NCI-H774 (cell line): Measurements from ENCODE around the gene INCENP.
"Not testable (repeated sequence)": the region's sequence is repeated elsewhere in the genome, so short reads cannot be mapped to it uniquely, and the experiment has no call there.

ENCODE experiments used
- DNase-seq: peaks from one replicate; lab custom pipeline; 2025; lab: John Stamatoyannopoulos, UW

The INCENP gene

DNA sequence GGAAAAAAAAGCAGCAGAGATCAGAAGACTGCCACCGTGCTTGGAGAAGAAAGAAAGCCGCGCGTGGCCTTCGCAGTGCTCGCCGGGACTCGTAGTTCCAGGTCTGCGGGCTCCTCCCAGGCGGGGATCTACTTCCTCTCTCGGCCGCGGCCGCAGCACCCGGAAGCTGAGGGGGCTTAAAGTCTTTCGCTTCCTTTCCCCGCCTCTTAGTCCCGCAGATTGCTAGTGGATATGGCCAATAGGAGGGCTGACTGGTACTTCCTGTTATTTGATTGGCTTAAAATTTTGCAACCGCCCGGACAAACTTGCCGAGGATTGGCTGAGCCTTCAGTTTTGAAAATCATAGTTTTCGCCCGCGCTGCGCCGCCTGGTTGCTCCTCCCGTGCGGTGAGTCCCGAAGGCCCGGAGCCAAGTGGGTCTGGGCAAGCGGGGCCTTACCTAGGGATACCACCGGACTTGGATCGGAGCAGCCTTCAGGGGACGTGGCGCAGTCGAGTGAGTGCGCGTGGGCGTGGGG is at the start of gene INCENP:
TSS of gene INCENP (plus strand) at position 343 of the 517 bp plus-strand sequence. CDS start 4,151 bp downstream, outside the sequence.
- peak; percentile 99 for DNase-seq

DNA sequence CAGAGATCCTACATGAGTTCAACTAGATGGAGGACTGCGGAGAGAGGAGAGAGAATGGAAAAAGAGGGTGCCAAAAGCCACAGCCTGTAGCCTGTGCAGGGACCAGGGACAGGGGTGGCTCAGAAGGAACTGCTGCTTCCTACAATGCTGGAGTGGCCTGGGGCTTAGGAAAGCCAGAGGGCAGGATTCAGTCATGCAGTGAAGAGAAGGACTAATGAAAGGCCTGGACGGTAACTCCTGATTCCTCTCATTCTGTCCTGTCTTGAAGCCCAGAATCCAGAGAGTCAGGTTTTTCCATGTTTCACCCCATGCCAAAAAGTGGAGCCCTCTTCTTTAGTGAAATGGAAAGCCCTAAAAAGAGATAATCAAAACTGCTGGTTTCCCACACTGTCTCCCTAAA is 48.4 kb upstream of the INCENP start:
- DNase-seq = no peak

DNA sequence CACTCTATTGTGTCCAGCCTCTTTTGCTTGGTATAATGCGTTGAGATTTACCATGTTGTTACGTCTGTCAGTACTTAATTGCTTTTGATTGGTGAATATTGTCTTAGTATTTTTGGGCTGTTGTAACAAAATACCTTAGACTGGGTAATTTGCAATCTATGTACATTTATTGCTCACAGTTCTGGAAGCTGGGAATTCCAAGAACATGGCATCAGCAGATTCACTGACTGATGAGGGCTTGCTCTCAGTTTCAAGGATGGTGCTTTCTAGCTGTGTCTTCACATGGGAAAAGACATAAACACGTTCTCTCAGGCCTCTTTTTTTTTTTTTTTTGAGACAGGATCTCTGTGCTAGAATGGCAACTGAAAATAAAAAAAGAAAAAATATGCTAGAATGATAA is 46.7 kb upstream of the INCENP start:
- no peak for DNase-seq

DNA sequence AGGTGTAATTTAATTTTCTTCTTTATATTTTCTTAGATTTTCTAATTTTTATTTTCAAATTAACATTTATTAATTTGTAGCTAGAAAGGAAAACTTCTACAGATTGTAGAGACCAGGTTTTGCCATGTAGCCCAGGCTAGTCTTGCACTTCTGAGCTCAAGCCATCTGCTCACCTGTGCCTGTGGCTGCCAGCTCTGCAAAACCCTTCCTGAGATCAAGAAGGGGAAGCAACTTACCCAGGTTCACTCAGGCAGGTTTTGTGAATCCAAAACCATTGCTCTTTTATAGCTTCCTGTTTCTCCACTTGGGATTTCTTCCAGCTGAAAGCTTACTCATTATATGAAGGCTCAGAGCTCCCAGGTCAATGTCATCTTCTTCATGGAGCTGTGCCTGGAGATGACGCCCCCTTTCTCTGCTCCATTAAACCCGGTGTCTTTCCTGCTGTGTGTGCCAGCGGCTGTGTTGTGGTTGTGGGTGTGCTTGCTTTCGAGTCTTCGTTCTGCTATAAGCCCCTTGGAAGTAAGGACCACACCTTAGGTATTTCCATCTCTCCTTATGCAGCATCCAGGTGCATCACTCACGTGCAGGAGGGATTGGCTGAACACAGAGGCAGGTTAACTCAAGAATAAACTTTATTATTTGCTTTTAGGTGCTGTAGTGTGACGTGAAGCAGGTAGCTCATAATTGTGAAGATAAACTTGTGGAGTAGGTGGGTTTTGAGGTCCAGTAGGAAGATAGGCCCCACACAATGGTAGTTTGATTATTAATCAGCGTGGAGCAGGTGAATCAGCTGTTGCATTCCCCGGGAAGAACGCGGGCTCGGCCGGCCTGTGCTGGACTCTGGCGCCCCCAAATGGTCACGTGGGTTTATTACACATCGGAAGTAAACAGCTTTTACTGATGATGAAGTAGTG is 42.2 kb upstream of the INCENP start:
- DNase-seq = peak; percentile 33

DNA sequence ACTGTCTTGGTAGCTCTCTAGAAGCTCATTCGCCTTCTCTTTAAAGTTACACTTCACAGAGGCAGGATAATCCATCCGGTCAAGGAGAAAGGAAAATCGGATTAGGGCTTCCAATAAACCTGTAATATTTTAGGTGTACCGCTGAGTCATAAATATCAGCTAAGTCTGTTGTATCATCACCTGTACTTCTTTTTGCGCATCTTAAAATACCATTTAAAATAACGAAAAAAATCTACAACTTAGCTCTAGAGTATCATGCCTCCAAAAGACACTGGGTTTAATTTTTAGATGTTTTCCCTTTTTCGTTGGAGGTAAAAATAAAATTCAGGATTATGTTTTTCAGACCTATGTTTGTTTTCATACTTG is 41.5 kb upstream of the INCENP start:
- no peak for DNase-seq

DNA sequence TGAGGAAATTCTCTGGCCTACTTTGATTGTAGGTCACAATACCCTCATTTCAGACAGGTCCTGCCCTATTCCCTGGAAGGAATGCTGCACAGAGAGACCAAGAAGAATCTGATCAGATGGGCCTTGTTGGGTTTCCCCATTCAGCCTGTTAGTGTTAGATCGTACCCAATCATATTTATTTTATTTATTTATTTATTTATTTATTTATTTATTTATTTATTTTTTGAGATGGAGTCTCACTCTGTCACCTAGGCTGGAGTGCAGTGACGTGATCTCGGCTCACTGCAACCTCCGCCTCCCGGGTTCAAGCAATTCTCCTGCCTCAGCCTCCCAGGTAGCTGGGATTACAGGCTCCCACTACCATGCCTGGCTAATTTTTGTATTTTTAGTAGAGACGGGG is 39.0 kb upstream of the INCENP start:
- not testable (repeated sequence) for DNase-seq

DNA sequence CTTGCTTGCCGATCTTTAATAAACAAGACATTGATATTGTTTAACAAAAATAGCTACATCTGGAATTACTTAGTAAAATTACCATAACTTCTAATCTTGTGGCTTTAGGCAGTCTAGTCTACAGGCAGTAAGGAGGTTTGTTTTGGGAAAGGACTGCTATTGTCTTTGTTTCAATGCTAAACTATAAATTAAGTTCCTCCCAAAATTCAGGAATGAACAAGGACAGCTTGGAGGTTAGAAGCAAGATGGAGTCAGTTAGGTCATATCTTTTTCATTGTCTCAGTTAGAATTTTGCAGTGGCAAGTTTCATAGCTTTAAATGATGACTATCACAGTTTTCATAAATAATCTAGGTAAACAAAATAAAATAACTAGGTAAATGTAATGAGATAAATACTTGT is 36.1 kb upstream of the INCENP start:
- DNase-seq = no peak

DNA sequence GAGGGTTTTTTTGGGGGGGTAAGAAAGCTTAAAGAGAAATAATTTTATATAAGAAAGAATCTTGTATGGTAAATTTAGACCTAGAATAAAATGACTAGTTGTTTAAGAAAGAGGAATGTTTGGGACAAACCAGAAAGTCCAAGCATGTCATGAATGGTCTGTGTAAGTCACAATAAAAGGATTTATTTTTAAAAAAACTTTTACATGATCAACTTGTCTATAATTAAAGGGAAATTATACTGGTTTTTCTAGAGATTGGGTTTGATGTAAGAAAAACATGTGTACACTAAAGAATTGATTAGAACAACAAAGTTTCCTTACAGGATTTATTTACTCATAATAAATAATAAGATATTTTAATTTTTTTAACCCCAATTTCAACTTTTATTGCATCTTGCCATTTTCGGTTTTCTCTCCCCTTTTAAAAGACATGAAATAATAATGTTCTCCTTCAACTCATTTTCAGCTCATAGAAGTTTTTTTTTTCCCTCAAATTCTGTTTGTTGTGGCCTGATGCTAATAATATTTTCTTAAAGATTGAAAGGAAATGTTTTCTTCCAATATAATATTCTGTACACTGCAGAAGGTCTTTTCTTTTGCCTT is 35.4 kb upstream of the INCENP start:
- no peak for DNase-seq

DNA sequence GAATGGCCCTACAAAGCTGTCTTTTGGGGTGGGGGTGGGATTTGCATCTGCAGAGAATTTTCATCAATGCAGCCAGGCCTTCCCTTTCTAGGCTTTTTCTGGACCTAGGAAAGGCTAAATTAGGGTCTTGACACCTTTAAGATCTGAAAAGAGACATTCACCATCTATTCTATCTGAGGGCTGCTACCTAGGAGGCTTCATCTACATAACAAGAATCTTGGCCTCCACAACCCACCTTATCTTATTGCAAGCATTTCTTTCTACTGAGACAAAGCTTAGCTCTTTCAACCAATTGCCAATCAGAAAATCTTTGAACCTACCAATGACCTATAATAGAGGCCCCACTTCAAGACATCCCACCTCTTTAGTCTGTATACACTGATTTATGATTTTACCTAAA is 20.7 kb upstream of the INCENP start:
- no peak for DNase-seq

DNA sequence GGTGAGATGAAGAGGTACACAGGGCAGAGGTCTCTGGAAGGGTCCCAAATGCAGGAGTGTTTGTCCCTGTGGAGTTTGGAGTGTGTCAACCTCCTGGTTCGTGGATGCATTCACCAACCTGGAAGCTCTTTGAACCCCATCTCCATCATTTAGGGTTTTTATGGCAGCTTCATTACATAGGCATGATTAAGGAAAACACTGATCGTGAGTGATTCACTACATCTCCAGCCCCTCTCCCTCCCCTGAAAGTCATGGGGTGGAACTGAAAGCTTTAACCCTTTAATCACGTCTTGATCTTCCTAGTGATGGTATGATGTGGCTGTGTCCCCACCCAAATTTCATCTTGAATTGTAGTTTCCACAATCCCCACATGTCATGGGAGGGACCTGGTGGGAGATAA is 19.8 kb upstream of the INCENP start:
- DNase-seq = no peak

DNA sequence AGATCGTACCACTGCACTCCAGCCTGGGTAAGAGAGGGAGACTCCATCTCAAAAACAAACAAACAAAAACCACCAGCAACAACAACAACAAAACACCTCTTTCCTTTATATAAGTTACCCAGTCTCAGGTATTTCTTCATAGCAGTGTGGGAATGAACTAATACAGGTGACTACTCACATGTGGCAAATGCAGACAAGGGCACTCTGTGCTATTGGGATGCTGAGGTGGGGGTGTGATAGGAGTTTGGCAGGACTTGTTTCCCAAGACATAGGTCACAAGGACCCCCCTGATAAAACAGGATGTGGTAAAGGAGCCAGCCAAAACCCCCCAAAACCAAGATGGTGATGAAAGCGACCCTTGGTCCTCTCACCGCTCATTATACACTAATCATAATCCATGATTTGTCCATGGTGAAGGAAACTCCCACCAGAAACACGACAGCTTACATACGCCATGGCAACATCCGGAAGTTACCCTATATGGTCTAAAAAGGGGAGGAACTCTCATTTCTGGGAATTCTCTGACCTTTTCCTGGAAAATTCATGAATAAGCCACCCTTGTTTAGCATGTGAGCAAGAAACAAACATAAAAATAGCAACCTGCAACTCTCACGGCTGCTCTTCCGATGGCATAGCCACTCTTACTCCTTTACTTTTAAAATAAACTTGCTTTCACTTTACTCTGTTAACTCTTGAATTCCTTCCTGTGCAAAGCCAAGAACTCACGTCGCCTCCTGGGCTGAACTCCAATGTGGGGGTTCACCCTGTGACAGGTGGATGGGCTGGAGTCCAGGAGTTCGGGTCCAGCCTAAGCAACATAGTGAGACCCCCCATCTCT is 18.8 kb upstream of the INCENP start:
- no peak for DNase-seq

DNA sequence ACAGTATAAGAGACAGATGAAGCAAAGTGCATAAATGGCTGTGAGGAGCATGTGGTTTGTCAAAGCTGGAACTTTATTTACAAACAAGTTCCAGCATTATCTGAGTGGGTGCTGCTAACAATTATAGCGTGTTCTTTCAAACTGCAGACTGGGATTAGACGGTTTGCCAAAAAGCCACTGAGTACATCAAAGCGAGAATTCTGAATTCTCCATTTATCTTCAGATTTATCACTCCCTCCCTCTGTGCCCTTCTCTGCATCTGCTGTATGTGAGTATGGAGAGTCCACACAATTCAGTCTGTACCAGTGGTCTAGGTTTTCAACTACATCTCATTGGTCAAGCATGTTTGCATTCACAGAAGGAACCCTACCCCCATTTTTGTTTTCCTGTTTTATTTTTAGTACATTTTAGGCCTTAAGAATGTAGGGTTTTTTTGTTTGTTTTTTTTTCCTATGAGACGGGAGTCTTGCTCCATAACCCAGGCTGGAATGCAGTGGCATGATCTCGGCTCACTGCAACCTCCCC is 18.1 kb upstream of the INCENP start:
- DNase-seq = no peak

DNA sequence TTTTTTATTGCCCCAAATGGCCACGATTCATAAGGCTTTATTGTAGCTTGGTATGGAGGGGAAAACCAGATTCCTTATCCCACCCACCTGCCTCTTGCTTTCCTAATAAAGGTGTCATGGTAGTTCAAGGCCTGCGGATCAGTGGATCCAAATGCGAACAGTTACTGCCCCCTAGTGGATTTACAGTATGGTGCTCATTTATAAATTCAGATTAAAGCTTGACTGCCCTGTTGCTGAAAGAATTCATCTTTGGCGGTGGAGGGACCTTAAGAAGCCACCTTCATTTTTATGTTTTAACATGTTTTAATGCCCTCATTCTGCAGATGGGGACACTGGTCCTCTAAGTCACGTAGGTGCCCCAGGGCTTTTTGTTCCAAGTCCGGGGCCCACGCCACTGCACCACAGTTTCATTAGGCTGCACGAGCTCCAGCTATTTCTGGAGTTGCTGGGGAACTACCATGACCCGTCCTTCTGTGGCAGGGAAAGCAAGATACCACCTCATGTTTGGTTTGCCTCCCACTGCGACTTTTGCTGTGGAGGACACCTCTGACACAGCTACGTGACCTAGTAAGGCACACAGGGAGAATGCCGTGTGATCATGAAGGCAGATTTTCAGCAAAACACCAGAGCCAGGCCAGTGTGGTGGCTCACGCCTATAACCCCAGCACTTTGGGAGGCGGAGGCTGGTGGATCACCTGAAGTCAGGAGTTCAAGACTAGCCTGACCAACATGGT is 15.6 kb upstream of the INCENP start:
- peak; percentile 53 for DNase-seq

DNA sequence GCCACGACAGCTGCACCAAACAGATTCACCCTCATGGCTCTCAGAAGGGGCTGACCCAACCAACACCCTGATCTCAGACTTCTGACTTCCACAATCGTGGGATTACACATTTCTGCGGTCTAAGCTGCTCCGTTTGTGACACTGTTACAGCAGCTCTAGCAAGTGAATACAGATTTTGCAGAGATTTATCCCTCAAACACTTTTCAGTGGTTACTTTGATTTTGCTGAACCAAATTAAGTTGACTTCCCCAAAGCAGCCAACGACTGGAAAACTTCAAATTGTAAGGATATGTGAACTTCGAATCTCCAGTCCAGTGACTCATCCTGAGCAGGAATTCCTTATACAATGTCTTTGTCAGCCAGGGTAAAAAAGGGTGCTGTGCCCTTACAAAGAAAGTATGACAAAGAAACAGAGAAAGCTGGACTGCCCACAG is 14.8 kb upstream of the INCENP start:
- no peak for DNase-seq

DNA sequence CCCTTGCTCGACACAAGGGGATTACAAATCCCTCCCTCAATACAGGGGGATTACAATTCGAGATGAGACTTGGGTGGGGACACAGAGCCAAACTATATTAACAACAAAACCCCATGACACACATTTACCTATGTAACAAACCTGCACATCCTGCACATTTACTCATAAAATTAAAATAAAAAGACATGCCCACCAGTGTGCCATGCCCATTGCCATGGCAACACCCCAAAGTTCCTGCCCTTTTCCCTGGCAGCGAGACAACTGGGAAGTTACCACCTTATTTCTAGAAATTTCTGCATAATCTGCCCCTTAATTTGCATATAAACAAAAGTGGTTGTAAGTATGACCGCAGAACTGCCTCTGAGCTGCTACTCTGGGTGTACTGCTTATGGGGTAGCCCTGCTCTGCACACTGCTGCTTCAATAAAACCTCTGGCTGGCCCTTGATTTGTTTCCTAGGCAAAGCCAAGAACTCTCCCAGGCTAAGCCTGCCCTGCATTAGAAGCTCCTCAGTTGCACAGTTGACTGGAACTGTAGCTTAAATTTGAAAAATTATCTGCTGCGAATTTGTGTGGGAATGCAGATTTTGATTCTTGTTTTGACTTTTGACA is 8.6 kb upstream of the INCENP start:
- DNase-seq = no peak

DNA sequence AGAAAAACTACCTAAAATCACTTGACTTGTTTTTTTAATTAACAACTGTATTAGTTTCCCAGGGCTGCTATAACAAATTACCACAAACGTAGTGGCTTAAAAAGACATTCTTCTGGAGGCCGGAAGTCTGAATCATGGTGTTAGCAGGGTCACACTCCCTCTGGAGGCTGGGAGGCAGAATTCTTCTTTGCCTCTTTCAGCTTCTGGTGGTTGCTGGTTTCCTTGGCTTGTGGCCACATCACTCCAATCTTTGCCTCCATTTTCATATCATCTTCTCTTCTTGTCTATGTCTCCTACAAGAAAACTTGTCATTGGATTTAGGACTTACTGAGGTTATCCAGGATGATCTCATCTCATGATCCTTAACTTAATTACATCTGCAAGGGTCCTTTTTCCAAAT is 7.4 kb upstream of the INCENP start:
- no peak for DNase-seq

DNA sequence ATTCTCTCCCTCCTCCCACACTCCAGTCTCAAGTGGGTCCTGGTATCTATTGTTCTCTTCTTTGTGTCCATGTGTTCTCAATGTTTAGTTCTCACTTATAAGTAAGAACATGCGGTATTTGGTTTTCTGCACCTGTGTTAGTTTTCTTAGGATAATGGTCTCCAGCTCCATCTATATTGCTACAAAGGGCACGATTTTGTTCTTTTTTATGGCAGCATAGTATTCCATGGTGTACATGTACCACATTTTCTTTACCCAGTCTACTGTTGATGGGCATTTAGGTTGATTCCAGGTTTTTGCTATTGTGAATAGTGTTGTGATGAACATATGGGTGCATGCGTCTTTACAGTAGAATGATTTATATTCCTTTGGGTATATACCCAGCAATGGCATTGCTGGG is 4.2 kb upstream of the INCENP start:
- DNase-seq = no peak

DNA sequence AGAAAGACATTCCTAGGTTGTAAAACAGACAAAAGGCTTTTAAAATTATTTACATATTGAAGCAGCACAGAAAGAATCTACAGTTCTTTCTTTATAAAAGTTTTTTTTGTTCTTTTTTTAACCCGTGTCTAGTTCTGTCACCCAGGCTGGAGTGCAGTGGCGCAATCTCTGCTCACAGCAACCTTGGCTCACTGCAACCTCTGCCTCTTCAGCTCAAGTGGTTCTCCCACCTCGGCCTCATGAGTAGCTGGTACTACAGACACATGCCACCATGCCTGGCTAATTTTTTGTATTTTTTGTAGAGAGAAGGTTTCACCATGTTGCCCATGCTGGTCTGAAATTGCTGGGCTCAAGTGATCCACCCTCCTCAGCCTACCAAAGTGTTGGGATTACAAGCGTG is 3.8 kb upstream of the INCENP start:
- no peak for DNase-seq

DNA sequence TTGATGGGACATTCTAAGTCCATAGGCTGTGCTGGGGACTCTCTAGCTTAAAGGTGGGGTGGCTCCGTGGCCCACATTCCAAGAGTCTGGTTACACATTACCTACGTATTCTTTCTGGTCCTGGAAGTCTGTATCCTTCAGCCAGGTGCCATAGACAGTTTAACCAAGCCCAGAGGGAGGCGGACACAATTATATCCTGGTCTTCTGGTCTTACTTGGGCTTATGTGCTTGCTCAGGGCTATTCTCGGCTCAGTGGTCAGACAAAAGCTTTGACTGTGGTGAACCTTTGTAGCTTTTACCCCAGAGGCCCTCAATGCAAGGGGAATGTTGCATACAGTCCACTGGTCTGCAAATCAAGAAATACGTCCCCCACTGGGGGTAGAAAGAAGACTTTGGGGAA is 3.4 kb upstream of the INCENP start:
- DNase-seq = no peak

DNA sequence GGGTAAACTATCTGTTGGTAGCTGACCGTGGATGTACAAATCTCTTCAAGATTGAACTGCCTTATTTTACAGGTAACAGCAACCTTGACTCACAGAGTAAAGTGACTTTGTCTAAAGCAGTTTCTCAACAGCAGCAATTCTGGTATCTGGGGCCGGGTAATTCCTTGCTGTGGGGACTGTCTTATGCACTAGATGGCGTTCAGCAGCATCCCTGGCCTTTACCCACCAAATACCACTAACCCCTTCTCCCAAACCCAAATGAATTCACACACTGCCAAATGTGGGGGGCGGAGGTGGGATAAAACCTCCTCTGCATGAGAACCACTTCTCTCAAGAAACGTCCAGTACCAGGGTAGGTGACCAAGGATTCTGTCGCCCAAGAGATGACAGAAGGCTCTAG is 1.7 kb upstream of the INCENP start:
- no peak for DNase-seq
